Small intestine (tissue), 7 donors: ENCODE results near the gene SPNS3. TPM values are rescaled to one million over a fixed set of nuclear protein-coding genes. Genes with fewer than 3 reads are reported as not detected.

Experiments
- DNase-seq, 2 donors: peaks; one replicate each; pipeline versions ENCODE4 v3.0.0 to v3.0.0-alpha.2; 2013
- FAIRE-seq: peaks from 2 replicates; lab custom pipeline; 2012; peaks lifted over from hg19 to GRCh38; lab: Jason Lieb, UNC
- H3K27ac ChIP-seq, 3 donors: one replicate each; pipeline ENCODE4 v1.5.1; 2013; ENCODE audit warnings: low read length in 2 of 3, mild to moderate bottlenecking in 2 of 3, control low read depth in 1 of 3, inconsistent platforms in 1 of 3, low read depth in 1 of 3, moderate library complexity in 1 of 3
- H3K27me3 ChIP-seq, 3 donors: one replicate each; pipeline ENCODE4 v1.6.1; 2013; ENCODE audit warnings: low read length in 3 of 3, inconsistent platforms in 1 of 3; ENCODE audit not compliant: control insufficient read depth in 3 of 3, insufficient read depth in 3 of 3
- H3K36me3 ChIP-seq, 3 donors: one replicate each; pipeline ENCODE4 v1.6.1; 2013; ENCODE audit warnings: low read length in 3 of 3, inconsistent platforms in 1 of 3, low read depth in 1 of 3, mild to moderate bottlenecking in 1 of 3, moderate library complexity in 1 of 3; ENCODE audit not compliant: control insufficient read depth in 3 of 3, insufficient read depth in 2 of 3
- H3K4me1 ChIP-seq, 3 donors: one replicate each; pipeline ENCODE4 v1.6.1; 2013; ENCODE audit warnings: low read length in 2 of 3, inconsistent platforms in 1 of 3, low read depth in 1 of 3, mild to moderate bottlenecking in 1 of 3, moderate library complexity in 1 of 3; ENCODE audit not compliant: control insufficient read depth in 3 of 3, insufficient read depth in 2 of 3
- H3K4me3 ChIP-seq, 3 donors: one replicate each; pipeline ENCODE4 v1.5.1; 2013; ENCODE audit warnings: low read length in 3 of 3, control low read depth in 1 of 3, inconsistent platforms in 1 of 3, low read depth in 1 of 3, mild to moderate bottlenecking in 1 of 3, moderate library complexity in 1 of 3
- H3K9me3 ChIP-seq, 2 donors: one replicate each; pipeline ENCODE4 v1.6.1; 2013; ENCODE audit warnings: low read depth in 1 of 2, low read length in 1 of 2; ENCODE audit not compliant: control insufficient read depth in 2 of 2, insufficient read depth in 1 of 2
- WGBS, 3 donors: extraction: QIAGEN DNeasy Blood & Tissue Kit; methylation state at CpG; one replicate each; pipeline ENCODE4 v1.1.7; 2013; 5-methylcytosine and 5-hydroxymethylcytosine counted together
- polyA plus RNA-seq, 4 donors: library from polyadenylated mRNA; stranded (reverse) in 3 of 4; unstranded in 1 of 4; fragments of 200-250 nt in 3 of 4; fragments of 120-200 nt in 1 of 4; gene quantifications; one replicate each; pipeline versions ENCODE4 v1.2.1 to v1.2.3, GENCODE V29; 2013
- donor health status: healthy with polysubstance abuse.
- donor health status: control.
- donor health status: control.
- donor health status: Bipolar disorder and iron deficiency.
- donor health status: healthy.

SPNS3 gene
- polyA plus RNA-seq, 4 donors: 0.45 to 8.1 (median 2.4) TPM

GRCh38 chr17:4477255-4477791 is 43.6 kb downstream of the SPNS3 start:
- WGBS, 3 donors: 37 to 62% (median 56%) methylated on average over 10 of the region's 10 CpGs
- Histone ChIP-seq H3K4me3 (no peak overlapping the region), H3K27ac (peak overlapping the region; percentile 73 to 96 (median 86)), H3K36me3 (no peaks in the 10 kb centered on the region), H3K9me3 (no peaks in the 10 kb centered on the region), H3K27me3 (no peaks in the 10 kb centered on the region), H3K4me1 (peaks cover 4 to 70% (median 8%) of the 10 kb centered on the region in 3 donors)
- FAIRE-seq (no peak), DNase-seq (peak; percentile 45 to 47)

DNA sequence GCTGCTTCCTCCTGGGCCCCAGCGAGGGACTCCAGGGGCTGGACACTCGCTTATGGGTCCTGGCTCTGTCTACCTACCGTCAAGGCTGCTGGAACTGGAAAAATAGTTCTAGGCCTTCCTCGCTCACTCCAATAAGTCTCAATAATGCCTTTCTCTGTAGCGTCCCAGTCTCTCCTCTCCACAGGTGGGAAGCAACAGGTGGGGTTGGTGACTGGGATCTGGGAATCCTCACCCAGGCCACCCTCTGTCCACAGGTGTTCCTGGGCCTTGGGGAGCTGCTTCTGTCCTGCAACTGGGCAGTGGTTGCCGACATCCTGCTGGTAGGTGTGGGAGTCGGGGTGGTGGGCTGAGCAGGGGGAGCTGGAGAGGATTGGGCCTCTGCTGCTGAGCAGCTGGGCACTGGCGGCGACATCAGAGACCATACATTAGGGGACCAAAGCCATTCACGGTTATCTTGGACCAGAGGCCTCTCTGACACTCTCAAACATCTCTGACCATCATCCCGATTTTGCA is 44.6 kb downstream of the SPNS3 start:
- FAIRE-seq: no peak
- Histone ChIP-seq H3K4me1 (peaks cover 8 to 81% (median 9%) of the 10 kb centered on the region in 3 donors), H3K36me3 (no peaks in the 10 kb centered on the region), H3K27me3 (no peaks in the 10 kb centered on the region), H3K9me3 (no peaks in the 10 kb centered on the region), H3K4me3 (no peak overlapping the region), H3K27ac (peak overlapping the region; percentile 34 to 97 (median 72))
- DNase-seq: no peak
- WGBS, 3 donors: 80 to 90% (median 83%) methylated on average over 11 of the region's 11 CpGs

GRCh38 chr17:4479340-4479981 is 45.7 kb downstream of the SPNS3 start:
- 29 to 69% (median 46%) methylated on average over 8 of the region's 8 CpGs for WGBS, 3 donors
- DNase-seq (peak; percentile 85 to 98), FAIRE-seq (no peak)
- Histone ChIP-seq H3K36me3 (no peaks in the 10 kb centered on the region), H3K27me3 (no peaks in the 10 kb centered on the region), H3K4me3 (no peak overlapping the region), H3K9me3 (no peaks in the 10 kb centered on the region), H3K4me1 (peaks cover 9 to 88% (median 10%) of the 10 kb centered on the region in 3 donors), H3K27ac (peak overlapping the region; percentile 95 to 99 (median 97))

GRCh38 chr17:4479982-4480751 is 46.4 kb downstream of the SPNS3 start:
- H3K36me3 ChIP-seq: no peaks in the 10 kb centered on the region
- 20 to 55% (median 42%) methylated on average over 12 to 13 of the region's 13 CpGs for WGBS, 3 donors
- no peaks in the 10 kb centered on the region for H3K9me3 ChIP-seq
- no peaks in the 10 kb centered on the region for H3K27me3 ChIP-seq
- FAIRE-seq (no peak), DNase-seq (peak; percentile 70 to 83)
- peak overlapping the region; percentile 95 to 99 (median 97) for H3K27ac ChIP-seq
- peaks cover 9 to 86% (median 10%) of the 10 kb centered on the region in 3 donors for H3K4me1 ChIP-seq
- H3K4me3 ChIP-seq: no peak overlapping the region

DNA sequence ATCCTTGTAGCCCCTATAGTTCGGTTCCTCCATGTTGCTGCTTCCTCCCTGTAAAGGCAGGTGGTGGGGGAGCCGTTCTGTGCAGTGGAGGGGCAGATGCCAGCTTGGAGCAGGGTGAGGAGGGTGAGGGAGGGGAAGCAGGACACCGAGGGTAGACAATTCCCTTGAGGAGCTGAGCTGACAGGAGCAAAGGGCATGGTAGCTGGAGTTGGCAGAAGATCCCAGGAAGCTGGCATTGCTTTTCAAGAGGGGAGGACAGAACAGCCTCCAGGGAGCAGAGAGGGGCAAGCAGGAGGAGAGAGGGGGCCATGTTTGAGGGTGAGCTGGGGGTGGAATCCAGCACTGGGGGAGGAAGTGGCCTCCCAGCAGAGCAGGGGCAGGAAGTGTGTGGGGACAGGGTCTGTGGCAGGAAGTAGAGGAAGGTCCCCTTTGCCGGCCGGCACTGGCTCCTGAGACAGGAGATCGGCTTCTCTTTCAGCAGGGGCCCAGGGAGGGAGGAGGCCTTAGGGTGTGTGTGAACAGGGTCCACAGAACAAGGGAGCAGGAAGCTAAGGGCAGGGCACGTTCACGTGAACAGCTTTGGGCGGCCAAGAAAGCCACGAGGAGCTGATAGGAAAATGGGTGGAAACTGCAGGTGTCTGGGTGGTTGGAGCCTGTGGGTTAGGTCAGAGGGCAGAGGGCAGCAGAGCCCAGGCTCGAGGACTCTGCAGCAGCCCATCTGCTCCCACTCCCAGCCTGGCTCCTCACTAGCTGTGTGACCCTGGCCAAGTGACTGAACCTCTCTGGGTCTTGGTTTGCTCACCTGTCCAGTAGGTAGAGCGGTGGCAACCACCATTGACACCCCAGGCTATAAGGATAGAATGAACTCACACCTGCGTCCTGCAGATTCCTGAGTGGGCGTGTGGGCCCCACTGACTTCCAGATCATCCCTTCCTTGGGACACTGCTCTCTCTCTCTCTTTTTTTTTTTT is 47.5 kb downstream of the SPNS3 start:
- H3K27ac ChIP-seq: peak overlapping the region; percentile 95 to 99 (median 97)
- no peak for FAIRE-seq
- H3K9me3 ChIP-seq: no peaks in the 10 kb centered on the region
- H3K27me3 ChIP-seq: no peaks in the 10 kb centered on the region
- H3K36me3 ChIP-seq: no peaks in the 10 kb centered on the region
- H3K4me1 ChIP-seq: peaks cover 9 to 80% (median 10%) of the 10 kb centered on the region in 3 donors
- H3K4me3 ChIP-seq: peak overlapping the region in 1 of 3 donors; percentile 6
- WGBS, 3 donors: 5 to 26% (median 17%) methylated on average over 14 of the region's 14 CpGs
- peak; percentile 94 to 97 for DNase-seq

DNA sequence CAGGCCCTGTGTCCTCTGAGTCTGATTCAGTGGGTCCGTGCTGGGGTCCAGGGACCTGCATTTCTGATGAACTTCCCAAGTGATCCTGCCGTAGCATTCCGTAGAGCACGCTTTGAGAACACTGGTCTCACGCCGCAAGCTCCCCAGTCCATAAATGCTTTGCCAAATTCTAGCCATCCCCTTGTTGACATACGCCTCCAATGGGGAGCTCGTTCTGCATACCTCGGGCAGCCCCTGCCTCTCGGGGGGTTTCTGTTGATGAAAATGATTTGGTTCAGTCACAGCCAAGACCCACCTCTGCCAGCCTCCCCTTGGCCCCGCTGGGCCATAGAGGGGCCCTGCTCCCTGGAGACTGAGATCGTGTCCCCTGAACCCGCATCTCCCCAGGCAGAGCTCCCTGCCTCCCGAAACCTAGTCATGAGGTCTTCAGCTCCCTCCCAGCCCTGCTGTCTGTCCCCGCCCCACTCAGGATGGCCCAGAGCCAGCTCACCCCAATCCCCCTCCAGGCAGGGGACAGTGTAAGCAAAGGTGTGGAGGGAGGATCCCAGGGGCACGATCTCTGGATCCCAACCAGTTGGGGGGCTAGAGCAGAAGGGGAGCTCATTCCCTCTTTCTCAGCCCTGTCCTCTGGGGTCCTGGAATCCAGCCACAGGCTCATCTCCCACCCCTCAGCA is 48.7 kb downstream of the SPNS3 start:
- DNase-seq (peak in 1 of 2 donors; percentile 52), FAIRE-seq (no peak)
- H3K27me3 ChIP-seq: no peaks in the 10 kb centered on the region
- H3K9me3 ChIP-seq: no peaks in the 10 kb centered on the region
- peaks cover 4 to 68% (median 5%) of the 10 kb centered on the region in 3 donors for H3K4me1 ChIP-seq
- H3K27ac ChIP-seq: peak overlapping the region; percentile 83 to 89 (median 84)
- H3K4me3 ChIP-seq: peak overlapping the region in 1 of 3 donors; percentile 9
- peaks cover 0 to 5% (median 0%) of the 10 kb centered on the region in 3 donors for H3K36me3 ChIP-seq
- 78 to 85% (median 84%) methylated on average over 14 to 16 of the region's 16 CpGs for WGBS, 3 donors

GRCh38 chr17:4483012-4483840 is 49.5 kb downstream of the SPNS3 start:
- Histone ChIP-seq H3K4me3 (peak overlapping the region in 1 of 3 donors; percentile 9), H3K36me3 (peaks cover 0 to 5% (median 0%) of the 10 kb centered on the region in 3 donors), H3K4me1 (peaks cover 2 to 62% (median 5%) of the 10 kb centered on the region in 3 donors), H3K27ac (peak overlapping the region; percentile 83 to 89 (median 84)), H3K9me3 (no peaks in the 10 kb centered on the region), H3K27me3 (no peaks in the 10 kb centered on the region)
- WGBS, 3 donors: 37 to 65% (median 43%) methylated on average over 12 to 13 of the region's 13 CpGs
- DNase-seq (peak; percentile 72 to 90), FAIRE-seq (no peak)
